GM23338 (cell line): ENCODE measurements around the gene GGCX. TPM values are rescaled to one million over a fixed set of nuclear protein-coding genes. Genes with fewer than 3 reads are reported as not detected.

Source experiments
- ATAC-seq: fragments of 200-7000 bp; cut with Tn5 transposase; 3 replicates; pipeline ENCODE4 v1.9.1; 2020
- DNase-seq: peaks from one replicate; pipeline ENCODE4 v3.0.0-alpha.2; 2015; ENCODE audit warnings: low spot score
- H2AFZ ChIP-seq: fragments of 200-600 bp; sonication (generic); 2 replicates; pipeline ENCODE4 v1.8.0; 2016; ENCODE audit warnings: antibody characterized with exemption, mild to moderate bottlenecking, moderate library complexity
- H3F3A ChIP-seq: fragments of 200-600 bp; sonication (generic); replicated peaks from 2 replicates; pipeline ENCODE4 v1.8.0; 2017; ENCODE audit warnings: antibody characterized with exemption, mixed run types, low read depth
- H3K27ac ChIP-seq: fragments of 200-600 bp; sonication (generic); 2 replicates; pipeline ENCODE4 v1.6.1; 2016; ENCODE audit warnings: low read depth
- H3K27me3 ChIP-seq: fragments of 200-600 bp; sonication (generic); 2 replicates; pipeline ENCODE4 v1.8.0; 2016; ENCODE audit warnings: mild to moderate bottlenecking, mixed run types, moderate library complexity; ENCODE audit not compliant: insufficient read depth
- H3K36me3 ChIP-seq: fragments of 200-600 bp; sonication (generic); 2 replicates; pipeline ENCODE4 v1.8.0; 2016; ENCODE audit warnings: mild to moderate bottlenecking; ENCODE audit not compliant: insufficient read depth
- H3K4me1 ChIP-seq: fragments of 200-600 bp; sonication (generic); 2 replicates; pipeline ENCODE4 v1.8.0; 2016; ENCODE audit warnings: mild to moderate bottlenecking, moderate library complexity; ENCODE audit not compliant: insufficient read depth
- H3K4me2 ChIP-seq: fragments of 200-600 bp; sonication (generic); 2 replicates; pipeline ENCODE4 v1.7.1; 2017; ENCODE audit warnings: mixed run types
- H3K4me3 ChIP-seq: fragments of 200-600 bp; sonication (generic); 2 replicates; pipeline ENCODE4 v1.6.1; 2016; ENCODE audit warnings: mixed run types
- H3K79me2 ChIP-seq: fragments of 200-600 bp; sonication (generic); replicated peaks from 2 replicates; pipeline ENCODE4 v1.8.0; 2017; ENCODE audit warnings: mild to moderate bottlenecking; ENCODE audit not compliant: insufficient read depth
- H3K9me2 ChIP-seq: fragments of 200-600 bp; sonication (generic); 2 replicates; pipeline ENCODE4 v1.8.0; 2017; ENCODE audit not compliant: insufficient read depth
- H4K20me1 ChIP-seq: fragments of 200-600 bp; sonication (generic); replicated peaks from 2 replicates; pipeline ENCODE4 v1.8.0; 2017; ENCODE audit warnings: mild to moderate bottlenecking; ENCODE audit not compliant: insufficient read depth
- H3K27ac Mint-ChIP-seq: 2 replicates; pipeline ENCODE4 v1.8.0; 2020; ENCODE audit warnings: inconsistent platforms, mild to moderate bottlenecking, moderate library complexity, mixed read lengths
- H3K27me3 Mint-ChIP-seq: 3 replicates; pipeline ENCODE4 v1.8.0; 2022; ENCODE audit warnings: low read depth, mild to moderate bottlenecking, moderate library complexity, mixed read lengths, inconsistent platforms; ENCODE audit not compliant: insufficient read depth, poor library complexity
- H3K36me3 Mint-ChIP-seq: 3 replicates; pipeline ENCODE4 v1.8.0; 2021; ENCODE audit warnings: low read depth, mild to moderate bottlenecking, inconsistent platforms, moderate library complexity, mixed read lengths
- H3K4me1 Mint-ChIP-seq: 3 replicates; pipeline ENCODE4 v1.8.0; 2020; ENCODE audit warnings: mild to moderate bottlenecking, inconsistent platforms, mixed read lengths
- H3K4me3 Mint-ChIP-seq: 3 replicates; pipeline ENCODE4 v1.8.0; 2021; ENCODE audit warnings: moderate library complexity, mild to moderate bottlenecking, inconsistent platforms, mixed read lengths
- H3K9me3 Mint-ChIP-seq: 3 replicates; pipeline ENCODE4 v1.8.0; 2020; ENCODE audit warnings: moderate library complexity, mild to moderate bottlenecking, inconsistent platforms, mixed read lengths
- ETS1 ChIP-seq: IDR thresholded peaks from 2 replicates; pipeline ENCODE4 v1.6.1; 2016; ENCODE audit warnings: antibody characterized with exemption
- POLR2AphosphoS5 ChIP-seq: IDR thresholded peaks from 2 replicates; pipeline ENCODE4 v1.6.1; 2016; ENCODE audit warnings: antibody characterized with exemption, low read depth
- ZNF462 ChIP-seq: fragments of 250-450 bp; sonication (Bioruptor Pico); IDR thresholded peaks from 2 replicates; pipeline ENCODE4 v1.5.0; 2020; ENCODE audit warnings: mild to moderate bottlenecking, moderate library complexity
- polyA plus RNA-seq: library from polyadenylated mRNA; unstranded; fragments of >200 nt; fragmentation: Nextera tagmentation; extraction: Ambion mirVana; gene quantifications from 2 replicates; pipeline ENCODE4 v1.2.1, GENCODE V29; 2016
- total RNA-seq: library from RNA; depleted of rRNA; stranded (reverse); fragments of >200 nt; shearing (Covaris generic); gene quantifications from 2 replicates; pipeline ENCODE4 v1.2.3, GENCODE V29; 2014

GGCX gene
- total and polyA plus RNA-seq, 2 experiments from 2014 or later = 14.4 to 36.2 TPM

GRCh38 chr2:85577386-85578242, 16.3 kb upstream of the GGCX start, which contains the start of gene VAMP8:
VAMP8 (plus strand) TSS chr2:85577586; CDS start chr2:85577647, 61 bp downstream.
- Histone ChIP-seq H3K27ac (peak within 1 kb of the TSS; percentile 23), H3K4me3 (peak within 1 kb of the TSS; percentile 61), H3F3A (peaks cover 9% of the 10 kb centered on the region; the same call in 1 of the 2 replicates)

More at GRCh38 chr2:85577386-85578242, 16.3 kb upstream of the GGCX start, which contains the start of gene VAMP8:
- H3K9me2 ChIP-seq = no peaks in the 10 kb centered on the region
- peak within 1 kb of the TSS; percentile 60 for H2AFZ ChIP-seq
- ATAC-seq = peak; percentile 88
- Mint-ChIP-seq H3K4me3 (peak within 1 kb of the TSS; percentile 85), H3K27me3 (peaks cover 9% of the 10 kb centered on the region), H3K27ac (peak within 1 kb of the TSS; percentile 91), H3K36me3 (peaks cover 6% of the 10 kb centered on the region; the same call in 1 of the 3 replicates), H3K4me1 (peaks cover 32% of the 10 kb centered on the region), H3K9me3 (no peaks in the 10 kb centered on the region)
- peaks cover 30% of the 10 kb centered on the region for H3K4me1 ChIP-seq
- peak; percentile 95 for DNase-seq
- H4K20me1 ChIP-seq = no peaks in the 10 kb centered on the region
- peaks cover 11% of the 10 kb centered on the region for H3K27me3 ChIP-seq
- no peaks in the 10 kb centered on the region for H3K79me2 ChIP-seq
- no peaks in the 10 kb centered on the region for H3K36me3 ChIP-seq
- TF ChIP-seq POLR2AphosphoS5 = peak; percentile 58
- TF ChIP-seq ETS1 = no peak
- no peak for TF ChIP-seq ZNF462
- H3K4me2 ChIP-seq = peak within 1 kb of the TSS; percentile 82
